MM.1S (cell line): ENCODE data around the gene SEPTIN5.

Source experiments
- DNase-seq: peaks from one replicate; pipeline ENCODE4 v3.0.0-alpha.2; 2015
- H2AFZ ChIP-seq: fragments of 300-600 bp; sonication (generic); 2 replicates; pipeline ENCODE4 v1.6.0; 2016; ENCODE audit warnings: antibody characterized with exemption, low read length
- H3F3A ChIP-seq: fragments of 300-600 bp; sonication (generic); 2 replicates; pipeline ENCODE4 v1.6.1; 2016; ENCODE audit warnings: mild to moderate bottlenecking, antibody characterized with exemption, low read length, moderate library complexity, mixed read lengths; ENCODE audit not compliant: insufficient read depth
- H3K27ac ChIP-seq: fragments of 300-600 bp; sonication (generic); 2 replicates; pipeline ENCODE4 v1.5.1; 2016; ENCODE audit warnings: mild to moderate bottlenecking, low read length
- H3K27me3 ChIP-seq: fragments of 300-600 bp; sonication (generic); replicated peaks from 2 replicates; pipeline ENCODE4 v1.6.0; 2016; ENCODE audit warnings: low read length; ENCODE audit not compliant: insufficient read depth
- H3K36me3 ChIP-seq: fragments of 300-600 bp; sonication (generic); replicated peaks from 2 replicates; pipeline ENCODE4 v1.6.1; 2016; ENCODE audit warnings: mild to moderate bottlenecking, low read length, mixed read lengths; ENCODE audit not compliant: insufficient read depth
- H3K4me1 ChIP-seq: fragments of 300-600 bp; sonication (generic); 2 replicates; pipeline ENCODE4 v1.6.1; 2016; ENCODE audit warnings: low read length, mixed read lengths
- H3K4me2 ChIP-seq: fragments of 300-600 bp; sonication (generic); 2 replicates; pipeline ENCODE4 v1.6.0; 2016; ENCODE audit warnings: low read depth, low read length
- H3K4me3 ChIP-seq: fragments of 300-600 bp; sonication (generic); 2 replicates; pipeline ENCODE4 v1.5.1; 2016; ENCODE audit warnings: low read length, mixed read lengths
- H3K79me2 ChIP-seq: fragments of 300-600 bp; sonication (generic); 2 replicates; pipeline ENCODE4 v1.6.1; 2016; ENCODE audit warnings: mixed run types, low read length, mixed read lengths
- H3K9ac ChIP-seq: fragments of 300-600 bp; sonication (generic); 2 replicates; pipeline ENCODE4 v1.6.1; 2016; ENCODE audit warnings: low read length, mixed read lengths
- H3K9me2 ChIP-seq: fragments of 300-600 bp; sonication (generic); replicated peaks from 2 replicates; pipeline ENCODE4 v1.6.1; 2016; ENCODE audit warnings: mild to moderate bottlenecking, low read length, mixed read lengths; ENCODE audit not compliant: insufficient read depth
- H3K9me3 ChIP-seq: fragments of 300-600 bp; sonication (generic); replicated peaks from 2 replicates; pipeline ENCODE4 v1.6.1; 2016; ENCODE audit warnings: mild to moderate bottlenecking, low read length, mixed read lengths; ENCODE audit not compliant: insufficient read depth
- H4K20me1 ChIP-seq: fragments of 300-600 bp; sonication (generic); 2 replicates; pipeline ENCODE4 v1.6.1; 2016; ENCODE audit warnings: mild to moderate bottlenecking, low read length, moderate library complexity, mixed read lengths; ENCODE audit not compliant: insufficient read depth
- EZH2 ChIP-seq: fragments of 300-600 bp; sonication (generic); optimal IDR thresholded peaks from 2 replicates; pipeline ENCODE3; 2017; ENCODE audit warnings: low read depth, mild to moderate bottlenecking, antibody characterized with exemption, low read length, mixed read lengths
- EZH2phosphoT487 ChIP-seq: fragments of 300-600 bp; sonication (generic); IDR thresholded peaks from 2 replicates; pipeline ENCODE4 v1.6.1; 2018; ENCODE audit warnings: antibody characterized with exemption, low read length
- TF ChIP-seq, protein P1 (sequence below): fragments of 300-600 bp; sonication (generic); IDR thresholded peaks from 2 replicates; pipeline ENCODE4 v1.5.1; 2016; ENCODE audit warnings: antibody characterized with exemption, low read length, mixed read lengths

Gene SEPTIN5

DNA sequence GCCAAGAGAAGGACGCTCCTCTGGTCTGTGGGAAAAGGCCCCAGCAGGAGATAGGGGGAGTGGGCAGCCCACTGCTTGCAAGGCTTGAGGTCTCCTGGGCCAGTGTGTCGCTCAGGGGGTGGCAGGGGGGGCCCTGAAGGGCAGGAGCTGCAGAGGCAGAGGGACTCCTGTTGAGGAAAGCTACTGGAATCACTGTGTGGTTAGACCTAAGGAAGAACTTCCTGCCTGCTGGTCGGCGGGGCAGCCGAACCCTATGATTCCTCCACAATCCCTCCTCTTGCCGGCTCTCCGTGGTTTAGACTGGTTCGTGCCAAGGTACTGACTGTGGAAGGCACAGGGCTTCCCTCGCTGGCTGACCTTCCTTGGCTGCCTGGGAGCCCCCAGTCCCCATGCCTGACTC is 15.2 kb downstream of the SEPTIN5 start:
- Histone ChIP-seq H3K4me1 (no peaks in the 10 kb centered on the region), H4K20me1 (no peaks in the 10 kb centered on the region), H3K4me2 (no peak overlapping the region), H3K79me2 (no peaks in the 10 kb centered on the region), H3K36me3 (no peaks in the 10 kb centered on the region), H3K27me3 (peaks cover 67% of the 10 kb centered on the region), H3K27ac (no peak overlapping the region), H2AFZ (no peak overlapping the region), H3K9ac (no peak overlapping the region), H3K9me2 (no peaks in the 10 kb centered on the region), H3K4me3 (no peak overlapping the region), H3K9me3 (no peaks in the 10 kb centered on the region), H3F3A (no peaks in the 10 kb centered on the region)
- TF ChIP-seq, protein P1, sequence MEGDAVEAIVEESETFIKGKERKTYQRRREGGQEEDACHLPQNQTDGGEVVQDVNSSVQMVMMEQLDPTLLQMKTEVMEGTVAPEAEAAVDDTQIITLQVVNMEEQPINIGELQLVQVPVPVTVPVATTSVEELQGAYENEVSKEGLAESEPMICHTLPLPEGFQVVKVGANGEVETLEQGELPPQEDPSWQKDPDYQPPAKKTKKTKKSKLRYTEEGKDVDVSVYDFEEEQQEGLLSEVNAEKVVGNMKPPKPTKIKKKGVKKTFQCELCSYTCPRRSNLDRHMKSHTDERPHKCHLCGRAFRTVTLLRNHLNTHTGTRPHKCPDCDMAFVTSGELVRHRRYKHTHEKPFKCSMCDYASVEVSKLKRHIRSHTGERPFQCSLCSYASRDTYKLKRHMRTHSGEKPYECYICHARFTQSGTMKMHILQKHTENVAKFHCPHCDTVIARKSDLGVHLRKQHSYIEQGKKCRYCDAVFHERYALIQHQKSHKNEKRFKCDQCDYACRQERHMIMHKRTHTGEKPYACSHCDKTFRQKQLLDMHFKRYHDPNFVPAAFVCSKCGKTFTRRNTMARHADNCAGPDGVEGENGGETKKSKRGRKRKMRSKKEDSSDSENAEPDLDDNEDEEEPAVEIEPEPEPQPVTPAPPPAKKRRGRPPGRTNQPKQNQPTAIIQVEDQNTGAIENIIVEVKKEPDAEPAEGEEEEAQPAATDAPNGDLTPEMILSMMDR: no peak
- TF ChIP-seq EZH2 (no peak), EZH2phosphoT487 (no peak)
- DNase-seq: no peak

DNA sequence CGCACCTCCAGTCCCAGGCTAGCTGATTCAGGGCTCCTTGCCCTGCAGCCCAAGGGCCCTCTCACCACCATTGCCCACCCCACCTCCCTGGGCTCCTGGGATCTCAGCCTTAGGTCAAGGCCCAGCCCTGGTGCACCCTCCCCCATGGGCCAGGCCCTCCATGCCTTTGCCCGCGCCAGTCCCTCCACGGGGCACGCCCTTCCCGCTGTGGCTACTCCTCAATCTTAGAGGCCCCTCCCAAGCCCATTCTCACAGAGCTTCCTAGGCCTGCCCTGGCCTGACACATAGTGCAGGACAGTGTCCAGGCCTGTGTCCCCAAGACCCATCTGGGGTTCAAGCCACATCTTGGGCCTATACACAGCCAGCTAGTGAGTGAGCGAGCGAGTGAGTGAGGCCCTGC is 15.9 kb downstream of the SEPTIN5 start:
- no peaks in the 10 kb centered on the region for H3K36me3 ChIP-seq
- peak overlapping the region; percentile 67 for H2AFZ ChIP-seq
- H3K4me2 ChIP-seq: peak overlapping the region; percentile 84; the same call in 1 of the 2 replicates
- no peak for DNase-seq
- peaks cover 67% of the 10 kb centered on the region for H3K27me3 ChIP-seq
- no peaks in the 10 kb centered on the region for H3K9me2 ChIP-seq
- no peak for TF ChIP-seq EZH2
- no peak overlapping the region for H3K27ac ChIP-seq
- no peaks in the 10 kb centered on the region for H3K79me2 ChIP-seq
- H4K20me1 ChIP-seq: no peaks in the 10 kb centered on the region
- no peaks in the 10 kb centered on the region for H3K4me1 ChIP-seq
- no peaks in the 10 kb centered on the region for H3K9me3 ChIP-seq
- no peaks in the 10 kb centered on the region for H3F3A ChIP-seq
- H3K4me3 ChIP-seq: no peak overlapping the region
- H3K9ac ChIP-seq: no peak overlapping the region

DNA sequence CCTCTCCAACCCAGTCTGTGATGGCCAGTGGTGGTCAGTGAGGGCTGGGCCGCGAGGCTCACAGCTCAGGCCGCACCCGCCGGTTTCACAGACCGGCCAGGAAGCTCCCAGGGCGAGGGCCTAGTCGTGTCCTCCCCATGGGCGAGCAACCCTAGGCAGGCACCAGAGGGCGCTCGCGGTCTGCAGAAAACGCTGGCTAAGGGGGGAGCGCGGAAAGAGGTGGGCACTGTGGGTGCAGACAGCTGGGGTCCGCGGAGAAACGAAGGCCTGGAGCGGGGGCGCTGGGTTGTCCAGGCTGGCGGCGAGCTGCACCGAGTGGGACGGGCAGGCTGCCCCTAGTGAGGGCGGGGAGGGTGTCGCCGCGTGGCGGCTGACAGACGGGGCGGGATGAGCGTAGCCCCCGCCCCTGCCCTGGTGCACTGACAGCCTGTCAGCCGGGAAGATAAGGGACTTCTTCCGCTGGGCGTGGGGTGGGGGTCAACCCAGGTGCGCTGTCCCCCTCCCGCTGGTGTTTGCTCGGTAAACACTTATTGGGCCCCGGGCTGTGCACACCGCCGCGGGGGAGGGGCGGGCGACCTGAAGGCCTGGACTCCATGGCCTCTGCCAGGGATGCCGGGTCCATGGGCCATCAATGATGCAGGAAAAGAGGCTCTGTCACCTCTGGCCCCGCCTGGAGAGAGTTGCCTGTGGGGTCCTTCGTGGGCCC is 16.5 kb downstream of the SEPTIN5 start:
- no peaks in the 10 kb centered on the region for H3K9me3 ChIP-seq
- no peaks in the 10 kb centered on the region for H3K4me1 ChIP-seq
- H3K36me3 ChIP-seq: no peaks in the 10 kb centered on the region
- TF ChIP-seq, protein P1: peak; percentile 92
- TF ChIP-seq EZH2 (no peak), EZH2phosphoT487 (no peak)
- H3F3A ChIP-seq: no peaks in the 10 kb centered on the region
- no peaks in the 10 kb centered on the region for H4K20me1 ChIP-seq
- H3K79me2 ChIP-seq: no peaks in the 10 kb centered on the region
- H3K27me3 ChIP-seq: peaks cover 70% of the 10 kb centered on the region
- no peak overlapping the region for H3K9ac ChIP-seq
- peak overlapping the region; percentile 67 for H2AFZ ChIP-seq
- H3K4me3 ChIP-seq: peak overlapping the region; percentile 45; the same call in 1 of the 2 replicates
- no peaks in the 10 kb centered on the region for H3K9me2 ChIP-seq
- peak overlapping the region; percentile 84; the same call in 1 of the 2 replicates for H3K4me2 ChIP-seq
- no peak overlapping the region for H3K27ac ChIP-seq
- peak; percentile 66 for DNase-seq
